ENCODE results near the gene CHL1.

CHL1 gene

GRCh38 chr3:454986-455385, 258.4 kb downstream of the CHL1 start:
- no peak overlapping the region for H3K4me3 ChIP-seq (replicated peaks; ENCODE audit: low read depth, low read length)
- no peak for DNase-seq (ENCODE audit: low read depth)
- TF ChIP-seq, protein P1, sequence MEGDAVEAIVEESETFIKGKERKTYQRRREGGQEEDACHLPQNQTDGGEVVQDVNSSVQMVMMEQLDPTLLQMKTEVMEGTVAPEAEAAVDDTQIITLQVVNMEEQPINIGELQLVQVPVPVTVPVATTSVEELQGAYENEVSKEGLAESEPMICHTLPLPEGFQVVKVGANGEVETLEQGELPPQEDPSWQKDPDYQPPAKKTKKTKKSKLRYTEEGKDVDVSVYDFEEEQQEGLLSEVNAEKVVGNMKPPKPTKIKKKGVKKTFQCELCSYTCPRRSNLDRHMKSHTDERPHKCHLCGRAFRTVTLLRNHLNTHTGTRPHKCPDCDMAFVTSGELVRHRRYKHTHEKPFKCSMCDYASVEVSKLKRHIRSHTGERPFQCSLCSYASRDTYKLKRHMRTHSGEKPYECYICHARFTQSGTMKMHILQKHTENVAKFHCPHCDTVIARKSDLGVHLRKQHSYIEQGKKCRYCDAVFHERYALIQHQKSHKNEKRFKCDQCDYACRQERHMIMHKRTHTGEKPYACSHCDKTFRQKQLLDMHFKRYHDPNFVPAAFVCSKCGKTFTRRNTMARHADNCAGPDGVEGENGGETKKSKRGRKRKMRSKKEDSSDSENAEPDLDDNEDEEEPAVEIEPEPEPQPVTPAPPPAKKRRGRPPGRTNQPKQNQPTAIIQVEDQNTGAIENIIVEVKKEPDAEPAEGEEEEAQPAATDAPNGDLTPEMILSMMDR (IDR thresholded peaks at IDR 0.05; ENCODE audit: low read length, missing control alignments): no peak

GRCh38 chr3:458124-458523, 261.6 kb downstream of the CHL1 start:
- H3K4me3 ChIP-seq (replicated peaks; ENCODE audit: low read depth, low read length): no peak overlapping the region
- no peak for DNase-seq (ENCODE audit: low read depth)
- TF ChIP-seq, protein P1 (IDR thresholded peaks at IDR 0.05; ENCODE audit: low read length, missing control alignments): no peak

DNA sequence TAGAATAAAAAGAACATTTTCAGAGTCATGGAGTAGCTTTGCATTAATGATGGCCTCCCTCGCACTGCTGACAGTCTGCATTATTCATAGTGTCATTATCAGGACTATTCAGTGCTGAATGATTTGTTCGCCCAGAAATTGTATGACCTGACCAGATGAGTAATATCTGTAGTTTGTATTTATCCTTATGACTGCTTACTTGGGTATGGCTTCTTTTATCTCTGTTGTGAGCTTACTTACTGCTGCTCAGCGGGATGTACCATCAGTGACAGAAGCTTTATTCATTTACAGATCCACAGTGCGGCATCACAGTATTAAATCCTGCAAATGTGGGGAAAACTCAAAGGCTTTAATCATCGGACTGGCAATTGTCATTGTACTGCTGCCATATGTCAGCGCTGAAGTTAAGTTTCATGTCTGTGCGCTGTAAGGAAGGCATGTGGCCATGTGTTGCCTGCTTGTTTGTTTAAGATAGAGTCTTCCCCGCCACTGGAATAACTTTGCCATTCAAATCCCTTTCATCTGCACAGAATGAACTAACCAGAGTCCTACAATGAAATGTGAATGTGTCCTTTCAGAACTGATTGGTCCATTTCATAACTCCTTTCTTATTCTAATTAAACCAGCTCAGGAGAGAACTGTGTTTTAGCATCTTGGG, 262.2 kb downstream of the CHL1 start:
- TF ChIP-seq, protein P1 (IDR thresholded peaks at IDR 0.05; ENCODE audit: low read length, missing control alignments): no peak
- no peak for DNase-seq (ENCODE audit: low read depth)
- no peak overlapping the region for H3K4me3 ChIP-seq (replicated peaks; ENCODE audit: low read depth, low read length)

All from fibroblast of pulmonary artery (primary cell).